Tibial artery (tissue), 4 donors: Measurements from ENCODE around the gene ARHGEF17.
A peak's percentile ranks its signal among the peaks of the same experiment; 100 is the strongest.

Experiments
- DNase-seq, 2 donors: peaks; one replicate each; pipeline ENCODE4 v3.0.0-alpha.2; 2019
- H3K27ac ChIP-seq, 2 donors: fragments of 200-600 bp; sonication (generic) in 1 of 2; 1 replicate in 1 of 2; 2 replicates in 1 of 2; pipeline ENCODE4 v1.5.1; 2018 to 2019; ENCODE audit warnings: mild to moderate bottlenecking in 1 of 2
- H3K27me3 ChIP-seq, 2 donors: fragments of 200-600 bp; sonication (generic) in 1 of 2; one replicate each; pipeline versions ENCODE4 v1.5.1 to v1.6.0; 2016 to 2019
- H3K36me3 ChIP-seq, 3 donors: fragments of 200-600 bp; sonication (generic) in 2 of 3; one replicate each; pipeline ENCODE4 v1.5.1; 2016 to 2019; ENCODE audit warnings: mild to moderate bottlenecking in 2 of 3
- H3K4me1 ChIP-seq, 4 donors: fragments of 200-600 bp; sonication (generic) in 2 of 4; 1 replicate in 3 of 4; 2 replicates in 1 of 4; pipeline ENCODE4 v1.5.1; 2016 to 2019
- H3K4me3 ChIP-seq, 2 donors: fragments of 200-600 bp; sonication (generic) in 1 of 2; 1 replicate in 1 of 2; 2 replicates in 1 of 2; pipeline ENCODE4 v1.5.1; 2018 to 2019; ENCODE audit warnings: mild to moderate bottlenecking in 2 of 2
- H3K9me3 ChIP-seq, 3 donors: fragments of 200-600 bp; sonication (generic) in 1 of 3; one replicate each; pipeline ENCODE4 v1.5.1; 2016 to 2019
- intact Hi-C: fragments of 100-400 bp; cut with DNase I; formaldehyde crosslinking; loops from one replicate; pipeline ENCODE4 v1.15.0; 2023; ENCODE audit warnings: low total_unique reads
- TF ChIP-seq, protein P1 (sequence below), 2 experiments: fragments of 200-600 bp in 1 of 2; fragments of 450-650 bp in 1 of 2; IDR thresholded peaks; one replicate each; pipeline ENCODE4 v1.5.1; 2017 to 2019; ENCODE audit warnings: antibody characterized with exemption in 2 of 2, mild to moderate bottlenecking in 1 of 2, moderate library complexity in 1 of 2

ARHGEF17 gene

DNA sequence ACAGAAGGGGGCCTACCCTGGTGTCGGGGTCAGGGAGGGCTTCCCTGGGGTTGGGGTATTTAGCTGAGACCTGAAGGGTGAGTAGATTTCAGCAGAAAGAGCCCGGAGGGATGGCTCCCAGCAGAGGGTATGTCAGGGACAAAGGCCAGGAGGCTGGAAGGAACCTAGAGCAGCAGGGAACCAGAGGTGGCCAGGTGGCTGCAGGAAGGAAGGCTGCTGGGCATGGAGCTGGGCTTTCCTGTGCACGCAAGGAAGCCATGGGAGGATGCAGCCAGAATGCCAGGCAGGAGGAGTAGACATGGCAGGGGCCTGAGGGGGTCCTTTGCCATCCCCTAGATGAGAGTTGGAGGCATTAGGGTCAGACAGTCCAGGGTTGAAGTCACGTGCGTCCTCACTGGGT, 40.8 kb downstream of the ARHGEF17 start:
- Histone ChIP-seq H3K9me3 (no peaks in the 10 kb centered on the region), H3K36me3 (peaks cover 15 to 47% (median 34%) of the 10 kb centered on the region in 3 donors), H3K27ac (no peak overlapping the region), H3K4me1 (peaks cover 0 to 72% (median 43%) of the 10 kb centered on the region in 4 donors), H3K4me3 (no peak overlapping the region), H3K27me3 (no peaks in the 10 kb centered on the region)
- no peak for DNase-seq
- TF ChIP-seq, protein P1, sequence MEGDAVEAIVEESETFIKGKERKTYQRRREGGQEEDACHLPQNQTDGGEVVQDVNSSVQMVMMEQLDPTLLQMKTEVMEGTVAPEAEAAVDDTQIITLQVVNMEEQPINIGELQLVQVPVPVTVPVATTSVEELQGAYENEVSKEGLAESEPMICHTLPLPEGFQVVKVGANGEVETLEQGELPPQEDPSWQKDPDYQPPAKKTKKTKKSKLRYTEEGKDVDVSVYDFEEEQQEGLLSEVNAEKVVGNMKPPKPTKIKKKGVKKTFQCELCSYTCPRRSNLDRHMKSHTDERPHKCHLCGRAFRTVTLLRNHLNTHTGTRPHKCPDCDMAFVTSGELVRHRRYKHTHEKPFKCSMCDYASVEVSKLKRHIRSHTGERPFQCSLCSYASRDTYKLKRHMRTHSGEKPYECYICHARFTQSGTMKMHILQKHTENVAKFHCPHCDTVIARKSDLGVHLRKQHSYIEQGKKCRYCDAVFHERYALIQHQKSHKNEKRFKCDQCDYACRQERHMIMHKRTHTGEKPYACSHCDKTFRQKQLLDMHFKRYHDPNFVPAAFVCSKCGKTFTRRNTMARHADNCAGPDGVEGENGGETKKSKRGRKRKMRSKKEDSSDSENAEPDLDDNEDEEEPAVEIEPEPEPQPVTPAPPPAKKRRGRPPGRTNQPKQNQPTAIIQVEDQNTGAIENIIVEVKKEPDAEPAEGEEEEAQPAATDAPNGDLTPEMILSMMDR (IDR thresholded peaks at IDR 0.05), result no peak
- intact Hi-C loops, result no loop called here

DNA sequence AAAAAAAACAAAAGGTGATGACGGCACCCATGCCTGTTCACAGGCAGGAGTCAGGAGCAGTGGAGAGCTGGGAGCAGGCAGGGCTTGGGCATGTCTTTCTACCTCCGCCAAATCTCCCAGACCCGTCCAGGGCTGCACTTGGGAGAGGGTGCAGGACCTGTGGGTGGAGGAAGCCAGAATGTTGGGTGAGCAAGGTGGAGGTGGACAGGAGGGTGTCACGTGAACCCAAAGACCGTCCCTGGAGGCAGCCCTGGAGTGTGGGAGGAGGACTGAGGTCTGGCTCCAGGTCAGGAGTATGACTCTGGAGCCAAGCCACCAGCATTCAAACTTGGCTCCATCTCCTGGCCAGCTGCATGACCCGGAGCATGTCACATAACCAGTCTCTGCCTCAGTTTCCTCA, 41.6 kb downstream of the ARHGEF17 start:
- Histone ChIP-seq H3K36me3 (peaks cover 20 to 55% (median 41%) of the 10 kb centered on the region in 3 donors), H3K27ac (peak overlapping the region; percentile 21 to 64), H3K9me3 (no peaks in the 10 kb centered on the region), H3K27me3 (no peaks in the 10 kb centered on the region), H3K4me1 (peaks cover 0 to 64% (median 35%) of the 10 kb centered on the region in 4 donors), H3K4me3 (no peak overlapping the region)
- no peak for DNase-seq
- TF ChIP-seq, protein P1 (IDR thresholded peaks at IDR 0.05), result no peak
- intact Hi-C loops, result no loop called here

DNA sequence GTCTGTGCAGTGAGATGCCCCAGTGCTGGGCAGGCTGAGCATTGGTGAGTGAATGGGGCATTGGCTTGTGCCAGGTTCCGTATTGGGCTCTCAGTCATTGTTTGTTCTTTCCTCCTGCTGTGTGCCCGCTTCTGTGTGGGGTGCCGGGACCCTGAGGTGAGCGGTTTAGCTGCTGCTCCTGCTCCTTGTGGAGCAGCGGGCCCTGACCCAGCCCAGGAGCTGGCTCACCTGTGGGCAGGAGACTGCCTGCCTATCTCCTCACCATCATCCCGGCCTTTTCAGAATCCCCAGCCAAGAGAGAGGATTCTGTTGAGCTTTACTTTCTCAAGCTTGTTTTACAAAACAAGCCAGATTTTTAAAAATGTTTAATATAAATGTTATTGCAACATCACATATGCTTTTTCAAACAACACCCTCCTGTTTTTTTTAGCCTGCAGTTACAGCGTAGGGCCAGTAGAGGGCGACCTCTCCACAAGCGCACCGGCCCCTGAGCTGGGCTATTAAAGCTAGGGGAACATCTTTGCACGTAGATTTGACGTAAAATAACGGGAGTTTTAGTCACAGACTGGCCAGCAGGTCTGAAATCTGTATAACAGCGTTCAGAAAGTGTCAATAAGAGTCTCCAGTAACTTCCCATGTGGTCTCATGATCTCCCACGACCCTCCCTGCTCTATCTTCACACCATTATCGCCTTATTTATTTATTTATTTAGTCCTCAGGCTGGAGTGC, 43.0 kb downstream of the ARHGEF17 start:
- peak in 1 of 2 donors; percentile 54 for DNase-seq
- no peak overlapping the region for H3K4me3 ChIP-seq
- no peaks in the 10 kb centered on the region for H3K27me3 ChIP-seq
- H3K4me1 ChIP-seq, result peaks cover 0 to 50% (median 21%) of the 10 kb centered on the region in 4 donors
- H3K27ac ChIP-seq, result peak overlapping the region; percentile 39 to 64
- peaks cover 25 to 69% (median 52%) of the 10 kb centered on the region in 3 donors for H3K36me3 ChIP-seq
- H3K9me3 ChIP-seq, result no peaks in the 10 kb centered on the region
- intact Hi-C loops, result loop anchor here (1.0 kb wide), 1 partner anchor 42 kb away; no protein-coding TSS in a partner anchor
- TF ChIP-seq, protein P1 (IDR thresholded peaks at IDR 0.05), result peak; percentile 93 to 98

DNA sequence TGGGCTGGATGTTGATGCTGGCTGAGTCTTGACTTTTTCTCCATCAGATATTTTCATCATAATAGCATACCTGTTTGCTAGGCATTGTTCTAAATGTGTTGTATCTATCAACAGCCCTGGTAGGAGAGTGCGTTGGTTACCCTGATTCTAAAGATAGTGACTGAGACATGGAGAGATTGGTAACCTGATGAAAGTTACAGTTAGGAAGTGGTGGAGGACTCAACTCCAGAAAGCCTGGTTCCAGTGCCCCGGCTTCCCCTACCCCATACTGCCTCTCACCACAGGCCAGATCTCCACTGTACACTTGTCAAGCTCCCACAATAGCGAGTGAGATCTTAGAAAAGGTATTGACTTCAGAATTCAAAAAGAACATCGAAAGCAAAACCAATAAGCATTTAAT, 45.3 kb downstream of the ARHGEF17 start:
- Histone ChIP-seq H3K4me3 (no peak overlapping the region), H3K9me3 (no peaks in the 10 kb centered on the region), H3K27ac (peak overlapping the region in 1 of 2 donors; percentile 20), H3K4me1 (peaks cover 0 to 56% (median 30%) of the 10 kb centered on the region in 4 donors), H3K27me3 (no peaks in the 10 kb centered on the region), H3K36me3 (peaks cover 37 to 71% (median 58%) of the 10 kb centered on the region in 3 donors)
- TF ChIP-seq, protein P1 (IDR thresholded peaks at IDR 0.05), result no peak
- intact Hi-C loops, result no loop called here
- DNase-seq, result no peak

DNA sequence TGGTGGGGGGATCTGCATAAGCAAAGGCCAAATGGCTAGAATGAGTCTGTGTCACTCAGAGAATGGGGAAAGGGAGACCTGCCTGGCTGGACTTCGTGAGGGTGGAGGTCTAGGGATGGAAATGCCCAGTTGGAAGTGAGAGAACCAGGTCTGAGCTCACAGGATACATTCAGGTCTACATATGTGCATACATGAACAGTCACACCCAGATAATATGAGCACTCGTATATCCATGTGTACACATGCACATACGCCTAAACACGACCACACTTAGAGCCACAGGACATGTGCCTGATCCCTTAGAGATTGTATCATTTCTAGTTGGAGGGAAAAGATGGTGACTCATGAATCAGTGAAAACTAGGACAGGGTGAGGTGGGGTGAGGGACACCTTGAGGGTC, 47.0 kb downstream of the ARHGEF17 start:
- intact Hi-C loops, result no loop called here
- peaks cover 42 to 73% (median 65%) of the 10 kb centered on the region in 3 donors for H3K36me3 ChIP-seq

More for the DNA sequence above, 47.0 kb downstream of the ARHGEF17 start:
- Histone ChIP-seq H3K27ac (peak overlapping the region; percentile 31 to 83), H3K4me3 (no peak overlapping the region), H3K4me1 (peaks cover 4 to 57% (median 35%) of the 10 kb centered on the region in 4 donors), H3K9me3 (no peaks in the 10 kb centered on the region), H3K27me3 (no peaks in the 10 kb centered on the region)
- TF ChIP-seq, protein P1 (IDR thresholded peaks at IDR 0.05), result no peak
- no peak for DNase-seq
